Lower leg skin (tissue), 4 donors: ENCODE measurements around the gene OR5M11. TPM values are rescaled to one million over a fixed set of nuclear protein-coding genes. Genes with fewer than 3 reads are reported as not detected.
"Not testable (repeated sequence)": the region's sequence is repeated elsewhere in the genome, so short reads cannot be mapped to it uniquely, and the experiment has no call there.

Source experiments
- DNase-seq, 2 donors: peaks; one replicate each; pipeline ENCODE4 v3.0.0-alpha.2; 2019; ENCODE audit warnings: low spot score in 2 of 2
- H3K4me3 ChIP-seq: fragments of 200-600 bp; sonication (generic); 2 replicates; pipeline ENCODE4 v1.5.1; 2017; ENCODE audit warnings: mild to moderate bottlenecking, low read depth; ENCODE audit not compliant: poor library complexity, severe bottlenecking
- POLR2A ChIP-seq, 2 donors: fragments of 450-650 bp; IDR thresholded peaks; one replicate each; pipeline ENCODE4 v1.6.1; 2016 to 2017; ENCODE audit warnings: antibody characterized with exemption in 2 of 2, mild to moderate bottlenecking in 1 of 2, moderate library complexity in 1 of 2
- WGBS, 2 donors: methylation state at CpG; one replicate each; pipeline ENCODE4 v1.1.5; 2018; 5-methylcytosine and 5-hydroxymethylcytosine counted together
- intact Hi-C: fragments of 100-400 bp; cut with DNase I; formaldehyde crosslinking; loops from one replicate; pipeline ENCODE4 v1.15.0; 2023; ENCODE audit warnings: low total_unique reads
- total RNA-seq, 4 donors: library from RNA; depleted of rRNA; stranded (reverse); fragments of >200 nt; gene quantifications; one replicate each; pipeline ENCODE4 v1.1.0, GENCODE V29; 2016
- TF ChIP-seq, protein P1 (sequence below), 3 donors: fragments of 450-650 bp; IDR thresholded peaks; one replicate each; pipeline ENCODE4 v1.5.1; 2016; ENCODE audit warnings: antibody characterized with exemption in 3 of 3, mild to moderate bottlenecking in 3 of 3, moderate library complexity in 2 of 3

The OR5M11 gene
- under 1 TPM in 1 of 4 donors, not detected in 3; 0.38 TPM for total RNA-seq

GRCh38 chr11:56543157-56543556, at the start of gene OR5M11:
Gene OR5M11 (minus strand): TSS chr11:56543257. CDS start chr11:56543257, 0 bp downstream.
- no peak within 1 kb of the TSS for H3K4me3 ChIP-seq
- 83 to 90% methylated on average over 2 of the region's 2 CpGs for WGBS, 2 donors
- no peak for DNase-seq
- TF ChIP-seq POLR2A (IDR thresholded peaks at IDR 0.05) = no peak
- TF ChIP-seq, protein P1, sequence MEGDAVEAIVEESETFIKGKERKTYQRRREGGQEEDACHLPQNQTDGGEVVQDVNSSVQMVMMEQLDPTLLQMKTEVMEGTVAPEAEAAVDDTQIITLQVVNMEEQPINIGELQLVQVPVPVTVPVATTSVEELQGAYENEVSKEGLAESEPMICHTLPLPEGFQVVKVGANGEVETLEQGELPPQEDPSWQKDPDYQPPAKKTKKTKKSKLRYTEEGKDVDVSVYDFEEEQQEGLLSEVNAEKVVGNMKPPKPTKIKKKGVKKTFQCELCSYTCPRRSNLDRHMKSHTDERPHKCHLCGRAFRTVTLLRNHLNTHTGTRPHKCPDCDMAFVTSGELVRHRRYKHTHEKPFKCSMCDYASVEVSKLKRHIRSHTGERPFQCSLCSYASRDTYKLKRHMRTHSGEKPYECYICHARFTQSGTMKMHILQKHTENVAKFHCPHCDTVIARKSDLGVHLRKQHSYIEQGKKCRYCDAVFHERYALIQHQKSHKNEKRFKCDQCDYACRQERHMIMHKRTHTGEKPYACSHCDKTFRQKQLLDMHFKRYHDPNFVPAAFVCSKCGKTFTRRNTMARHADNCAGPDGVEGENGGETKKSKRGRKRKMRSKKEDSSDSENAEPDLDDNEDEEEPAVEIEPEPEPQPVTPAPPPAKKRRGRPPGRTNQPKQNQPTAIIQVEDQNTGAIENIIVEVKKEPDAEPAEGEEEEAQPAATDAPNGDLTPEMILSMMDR (IDR thresholded peaks at IDR 0.05) = no peak
- intact Hi-C loops = no loop called here

- intact Hi-C loops, H3K4me3 ChIP-seq, DNase-seq: not testable (repeated sequence)
- WGBS, 2 donors = 82 to 92% methylated on average over 20 of the region's 20 CpGs
These were observed 49.1 kb upstream of the OR5M11 start for GRCh38 chr11:56592088-56592717.

- H3K4me3 ChIP-seq = no peak within 1 kb of the TSS
- WGBS, 2 donors = 46 to 62% methylated on average over 3 of the region's 3 CpGs
- intact Hi-C loops = no loop called here
- no peak for TF ChIP-seq POLR2A (IDR thresholded peaks at IDR 0.05)
- TF ChIP-seq, protein P1 (IDR thresholded peaks at IDR 0.05) = no peak
- no peak for DNase-seq
These were observed 34.6 kb upstream of the OR5M11 start, which contains the start of gene OR5M10 for GRCh38 chr11:56577621-56578020. Gene OR5M10 (minus strand): TSS chr11:56577721. CDS start chr11:56577721, 0 bp downstream.

GRCh38 chr11:56558574-56558973, 15.5 kb upstream of the OR5M11 start:
- intact Hi-C loops = no loop called here
- TF ChIP-seq, protein P1 (IDR thresholded peaks at IDR 0.05) = no peak
- TF ChIP-seq POLR2A (IDR thresholded peaks at IDR 0.05) = no peak
- no peak for DNase-seq
- no peak overlapping the region for H3K4me3 ChIP-seq
- 45 to 64% methylated on average over 6 of the region's 6 CpGs for WGBS, 2 donors

DNA sequence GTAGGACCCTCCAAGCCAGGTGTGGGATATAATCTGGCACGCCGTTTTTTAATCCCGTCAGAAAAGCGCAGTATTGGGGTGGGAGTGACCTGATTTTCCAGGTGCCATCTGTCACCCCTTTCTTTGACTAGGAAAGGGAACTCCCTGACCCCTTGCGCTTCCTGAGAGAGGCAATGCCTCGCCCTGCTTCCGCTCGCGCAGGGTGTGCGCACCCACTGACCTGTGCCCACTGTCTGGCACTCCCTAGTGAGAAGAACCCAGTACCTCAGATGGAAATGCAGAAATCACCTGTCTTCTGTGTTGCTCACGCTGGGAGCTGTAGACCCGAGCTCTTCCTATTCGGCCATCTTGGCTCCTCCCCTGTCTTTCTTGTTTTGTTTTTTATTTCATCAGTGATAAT, 11.6 kb upstream of the OR5M11 start:
- H3K4me3 ChIP-seq, intact Hi-C loops, DNase-seq: not testable (repeated sequence)
- 63 to 80% methylated on average over 13 of the region's 13 CpGs for WGBS, 2 donors

DNA sequence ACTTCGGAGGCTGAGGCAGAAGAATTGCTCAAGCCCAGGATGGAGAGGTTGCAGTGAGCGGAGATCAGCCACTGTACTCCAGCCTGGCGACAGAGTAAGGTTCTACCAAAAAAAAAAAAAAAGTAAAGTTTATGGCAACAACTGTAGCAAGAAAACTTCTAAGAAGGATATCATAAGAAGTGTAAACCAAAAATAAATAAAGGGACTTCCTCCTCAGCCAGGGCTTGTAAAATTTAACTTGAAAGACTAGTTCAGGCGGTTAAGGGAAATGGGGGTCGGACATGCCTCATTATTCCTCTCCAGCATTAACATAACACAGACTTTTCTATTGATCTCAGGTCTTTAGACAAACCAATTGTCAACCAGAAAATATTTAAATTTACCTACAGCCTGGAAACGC, 2.5 kb upstream of the OR5M11 start:
- TF ChIP-seq, protein P1 (IDR thresholded peaks at IDR 0.05) = no peak
- TF ChIP-seq POLR2A (IDR thresholded peaks at IDR 0.05) = no peak
- WGBS, 2 donors = 82 to 88% methylated on average over 6 of the region's 6 CpGs
- no peak for DNase-seq
- no peak overlapping the region for H3K4me3 ChIP-seq
- intact Hi-C loops = no loop called here

DNA sequence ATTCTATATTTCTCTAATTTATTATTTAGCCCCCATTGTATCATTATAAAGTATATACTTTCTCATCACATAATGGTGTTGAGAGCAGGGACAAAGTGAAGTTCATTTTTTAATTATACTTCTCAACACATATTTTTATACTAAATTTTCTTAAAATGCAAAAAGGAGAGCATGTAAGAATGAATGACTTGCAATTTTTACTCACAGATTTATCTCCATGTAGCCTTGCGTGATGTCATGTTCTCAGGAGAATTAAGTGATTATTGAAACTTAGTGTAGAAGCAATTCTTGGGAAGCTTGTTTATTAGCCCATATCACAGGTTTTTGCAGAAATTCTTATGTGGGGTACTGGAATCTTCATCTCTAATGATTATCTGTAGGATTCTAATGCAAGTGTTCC, 682 bp upstream of the OR5M11 start:
- TF ChIP-seq, protein P1 (IDR thresholded peaks at IDR 0.05) = no peak
- TF ChIP-seq POLR2A (IDR thresholded peaks at IDR 0.05) = no peak
- DNase-seq = no peak
- no peak overlapping the region for H3K4me3 ChIP-seq
- intact Hi-C loops = no loop called here
- WGBS, 2 donors = 94 to 98% methylated on average over 1 of the region's 1 CpG
